H1 (cell line): ENCODE data around the gene OR2D2. TPM values are rescaled to one million over a fixed set of nuclear protein-coding genes. Genes with fewer than 3 reads are reported as not detected.

Experiments
- CTCF ChIA-PET: fragments of 300-600 bp; sonication (Branson Sonifier 250); formaldehyde crosslinking; loops from one replicate; lab custom pipeline; 2021; ENCODE audit not compliant: partially characterized antibody; lab: Charles Lee
- POLR2A ChIA-PET: fragments of 300-600 bp; sonication (Branson Sonifier 250); formaldehyde crosslinking; loops from one replicate; lab custom pipeline; 2021; ENCODE audit warnings: inconsistent platforms; ENCODE audit not compliant: partially characterized antibody; lab: Charles Lee
- DNase-seq, 2 experiments: peaks; one replicate each; pipeline versions ENCODE4 v3.0.0 to v3.0.0-alpha.2; 2010 to 2022; ENCODE audit warnings: low spot score in 2 of 2, low read depth in 1 of 2, mixed read lengths in 1 of 2
- FAIRE-seq: peaks from 2 replicates; lab custom pipeline; 2011; peaks lifted over from hg19 to GRCh38; lab: Jason Lieb, UNC
- H2AFZ ChIP-seq: 2 replicates; pipeline ENCODE4 v1.8.1; 2012; ENCODE audit warnings: low read length, inconsistent platforms
- H2AK5ac ChIP-seq: 2 replicates; pipeline ENCODE4 v1.6.1; 2013; ENCODE audit warnings: low read depth, low read length
- H2BK120ac ChIP-seq: replicated peaks from 2 replicates; pipeline ENCODE3; 2013; ENCODE audit warnings: low read depth, low read length, inconsistent platforms
- H2BK12ac ChIP-seq: 2 replicates; pipeline ENCODE4 v1.6.1; 2013; ENCODE audit warnings: low read depth, low read length
- H2BK15ac ChIP-seq: 2 replicates; pipeline ENCODE4 v1.6.1; 2013; ENCODE audit warnings: low read length
- H2BK20ac ChIP-seq: 2 replicates; pipeline ENCODE4 v1.6.1; 2013; ENCODE audit warnings: low read length
- H2BK5ac ChIP-seq: 2 replicates; pipeline ENCODE4 v1.6.1; 2013; ENCODE audit warnings: low read depth, low read length
- H3K14ac ChIP-seq: 2 replicates; pipeline ENCODE4 v1.6.1; 2013; ENCODE audit warnings: inconsistent platforms; ENCODE audit not compliant: insufficient read length
- H3K18ac ChIP-seq: 2 replicates; pipeline ENCODE4 v1.6.1; 2013; ENCODE audit warnings: low read length; ENCODE audit errors: extremely low read depth
- H3K23ac ChIP-seq: 2 replicates; pipeline ENCODE4 v1.6.1; 2013; ENCODE audit warnings: inconsistent platforms; ENCODE audit not compliant: insufficient read length
- H3K23me2 ChIP-seq: 2 replicates; pipeline ENCODE4 v1.6.1; 2013; ENCODE audit warnings: low read depth, low read length
- H3K27ac ChIP-seq: 2 replicates; pipeline ENCODE4 v1.6.1; 2011; ENCODE audit warnings: low read depth, low read length, inconsistent platforms
- H3K27me3 ChIP-seq, 4 experiments: replicated peaks in 1 of 4; 1 replicate in 1 of 4; 2 replicates in 3 of 4; pipeline versions ENCODE4 v1.6.1 to v1.8.1; 2011 to 2013; ENCODE audit warnings: low read length in 3 of 4, mild to moderate bottlenecking in 3 of 4, inconsistent platforms in 2 of 4, mixed read lengths in 2 of 4, moderate library complexity in 1 of 4; ENCODE audit not compliant: control insufficient read depth in 3 of 4, insufficient read depth in 3 of 4; ENCODE audit errors: extremely low read depth in 1 of 4
- H3K36me3 ChIP-seq, 4 experiments: 2 replicates each; pipeline versions ENCODE4 v1.6.1 to v1.8.1; 2011 to 2013; ENCODE audit warnings: mild to moderate bottlenecking in 4 of 4, low read length in 3 of 4, moderate library complexity in 2 of 4, control low read depth in 1 of 4, inconsistent platforms in 1 of 4; ENCODE audit not compliant: insufficient read depth in 4 of 4, control insufficient read depth in 2 of 4
- H3K4ac ChIP-seq: replicated peaks from 2 replicates; pipeline ENCODE3; 2013; ENCODE audit warnings: low read length, low read depth, mixed read lengths, inconsistent platforms; ENCODE audit not compliant: insufficient read length
- H3K4me1 ChIP-seq, 4 experiments: replicated peaks in 1 of 4; 1 replicate in 1 of 4; 2 replicates in 3 of 4; pipeline versions ENCODE4 v1.6.1 to v1.8.1; 2011 to 2013; ENCODE audit warnings: low read length in 3 of 4, inconsistent platforms in 2 of 4, mixed read lengths in 1 of 4; ENCODE audit not compliant: insufficient read depth in 4 of 4, control insufficient read depth in 3 of 4
- H3K4me2 ChIP-seq, 2 experiments: 2 replicates each; pipeline versions ENCODE4 v1.6.1 to v1.8.1; 2011 to 2013; ENCODE audit warnings: low read depth in 2 of 2, low read length in 2 of 2, control low read depth in 1 of 2, inconsistent platforms in 1 of 2, mild to moderate bottlenecking in 1 of 2; ENCODE audit not compliant: insufficient read depth in 1 of 2
- H3K4me3 ChIP-seq, 4 experiments: fragments of 200-600, 300-600 bp in 1 of 4; sonication (generic), shearing (Covaris generic), sonication (Bioruptor Twin) in 1 of 4; 2 replicates each; pipeline versions ENCODE4 v1.5.1 to v1.8.1; 2011 to 2016; ENCODE audit warnings: low read length in 4 of 4, low read depth in 3 of 4, control low read depth in 2 of 4, inconsistent platforms in 2 of 4, mild to moderate bottlenecking in 2 of 4, mixed read lengths in 1 of 4, moderate library complexity in 1 of 4; ENCODE audit not compliant: insufficient read depth in 2 of 4; ENCODE audit errors: extremely low read depth in 1 of 4
- H3K56ac ChIP-seq: replicated peaks from 2 replicates; pipeline ENCODE3; 2013; ENCODE audit warnings: low read depth, mild to moderate bottlenecking, mixed read lengths, low read length, inconsistent platforms; ENCODE audit not compliant: insufficient read length
- H3K79me1 ChIP-seq: 2 replicates; pipeline ENCODE4 v1.6.1; 2013; ENCODE audit warnings: low read depth, low read length, control low read depth
- H3K79me2 ChIP-seq, 2 experiments: 2 replicates each; pipeline versions ENCODE4 v1.6.1 to v1.8.1; 2012 to 2013; ENCODE audit warnings: low read length in 2 of 2, mild to moderate bottlenecking in 2 of 2, inconsistent platforms in 1 of 2; ENCODE audit not compliant: insufficient read depth in 2 of 2, control insufficient read depth in 1 of 2
- H3K9ac ChIP-seq, 4 experiments: replicated peaks in 1 of 4; 1 replicate in 1 of 4; 2 replicates in 3 of 4; pipeline versions ENCODE4 v1.6.1 to v1.8.1; 2011 to 2013; ENCODE audit warnings: low read depth in 3 of 4, low read length in 3 of 4, control low read depth in 2 of 4, mild to moderate bottlenecking in 2 of 4, moderate library complexity in 2 of 4, inconsistent platforms in 1 of 4; ENCODE audit errors: extremely low read depth in 1 of 4
- H3K9me3 ChIP-seq, 2 experiments: 2 replicates each; pipeline versions ENCODE4 v1.6.1 to v1.8.1; 2012 to 2013; ENCODE audit warnings: mild to moderate bottlenecking in 2 of 2, moderate library complexity in 2 of 2, control low read depth in 1 of 2, inconsistent platforms in 1 of 2, low read depth in 1 of 2, low read length in 1 of 2, mixed read lengths in 1 of 2; ENCODE audit not compliant: insufficient read depth in 2 of 2
- H4K20me1 ChIP-seq, 2 experiments: replicated peaks in 1 of 2; 2 replicates each; pipeline versions ENCODE3 to v1.8.1; 2011 to 2013; ENCODE audit warnings: inconsistent platforms in 2 of 2, low read length in 2 of 2, mild to moderate bottlenecking in 1 of 2; ENCODE audit not compliant: insufficient read depth in 2 of 2, control insufficient read depth in 1 of 2
- H4K5ac ChIP-seq: 2 replicates; pipeline ENCODE4 v1.6.1; 2013; ENCODE audit warnings: low read length, low read depth, mixed read lengths, inconsistent platforms; ENCODE audit not compliant: insufficient read length
- H4K8ac ChIP-seq: 2 replicates; pipeline ENCODE4 v1.8.0; 2013; ENCODE audit warnings: mild to moderate bottlenecking, moderate library complexity, low read length, inconsistent platforms; ENCODE audit not compliant: insufficient read depth; ENCODE audit errors: extremely low read depth
- H4K91ac ChIP-seq: replicated peaks from 2 replicates; pipeline ENCODE3; 2013; ENCODE audit warnings: low read length, mixed read lengths, inconsistent platforms; ENCODE audit not compliant: insufficient read length
- ASH2L ChIP-seq: fragments of 200-600, 300-600 bp; sonication (generic); IDR thresholded peaks from one replicate; pipeline ENCODE4 v1.7.1; 2017; ENCODE audit warnings: low read length
- BRCA1 ChIP-seq: IDR thresholded peaks from 2 replicates; pipeline ENCODE4 v1.6.1; 2012; ENCODE audit warnings: low read depth, low read length, improper control_type of control experiment
- CBX8 ChIP-seq: fragments of 300-800, 300-1000 bp; sonication (generic); IDR thresholded peaks from 2 replicates; pipeline ENCODE4 v1.7.1; 2016; ENCODE audit warnings: low read depth, low read length, borderline replicate concordance
- CHD1 ChIP-seq: IDR thresholded peaks from 2 replicates; pipeline ENCODE4 v1.6.1; 2012; ENCODE audit warnings: low read depth, low read length, improper control_type of control experiment
- CHD2 ChIP-seq: IDR thresholded peaks from 2 replicates; pipeline ENCODE4 v1.6.1; 2012; ENCODE audit warnings: low read length, improper control_type of control experiment
- CTBP2 ChIP-seq: IDR thresholded peaks from 2 replicates; pipeline ENCODE4 v1.7.0; 2011; ENCODE audit warnings: borderline replicate concordance, mild to moderate bottlenecking, moderate library complexity, mixed read lengths, low read length; ENCODE audit not compliant: insufficient read depth, insufficient read length
- EGR1 ChIP-seq: IDR thresholded peaks from 2 replicates; pipeline ENCODE4 v1.6.1; 2011; ENCODE audit warnings: low read depth, low read length, borderline replicate concordance
- KDM1A ChIP-seq: fragments of 200-600, 300-600 bp; sonication (generic); IDR thresholded peaks from 2 replicates; pipeline ENCODE4 v1.7.1; 2016; ENCODE audit warnings: mild to moderate bottlenecking, low read length, borderline replicate concordance
- MAFK ChIP-seq: IDR thresholded peaks from 2 replicates; pipeline ENCODE4 v1.6.1; 2012; ENCODE audit warnings: low read depth, mild to moderate bottlenecking, improper control_type of control experiment, low read length
- NANOG ChIP-seq: IDR thresholded peaks from 2 replicates; pipeline ENCODE4 v1.6.1; 2011; ENCODE audit warnings: low read length, low read depth, mild to moderate bottlenecking, inconsistent platforms; ENCODE audit not compliant: insufficient read depth, poor library complexity, severe bottlenecking
- NRF1 ChIP-seq: IDR thresholded peaks from 2 replicates; pipeline ENCODE4 v1.6.1; 2011; ENCODE audit warnings: mild to moderate bottlenecking, low read depth, low read length, improper control_type of control experiment
- POLR2AphosphoS5 ChIP-seq: IDR thresholded peaks from 2 replicates; pipeline ENCODE4 v1.6.1; 2011; ENCODE audit warnings: low read depth, low read length
- RBBP5 ChIP-seq: IDR thresholded peaks from 2 replicates; pipeline ENCODE4 v1.7.1; 2012; ENCODE audit warnings: low read depth, mild to moderate bottlenecking, inconsistent platforms, low read length, moderate library complexity, borderline replicate concordance
- SAP30 ChIP-seq: fragments of 300-600 bp; sonication (generic); IDR thresholded peaks from 2 replicates; pipeline ENCODE4 v1.7.1; 2012; ENCODE audit warnings: low read length, moderate library complexity, mild to moderate bottlenecking, inconsistent platforms; ENCODE audit not compliant: insufficient read depth, insufficient replicate concordance
- TCF12 ChIP-seq: IDR thresholded peaks from 2 replicates; pipeline ENCODE4 v1.6.1; 2011; ENCODE audit warnings: low read depth, mild to moderate bottlenecking, low read length
- WGBS, 2 experiments: shearing (Covaris generic) in 1 of 2; methylation state at CpG; one replicate each; pipeline versions ENCODE4 v1.1.6 to v1.1.7; 2013 to 2015; ENCODE audit warnings: low lambda C conversion rate in 2 of 2, mixed read lengths in 2 of 2, inconsistent platforms in 1 of 2, low coverage in 1 of 2, missing lambda C conversion rate in 1 of 2; ENCODE audit not compliant: insufficient replicate concordance in 2 of 2, insufficient coverage in 1 of 2, insufficient read length in 1 of 2; ENCODE audit errors: extremely low coverage in 1 of 2, missing lambda C conversion rate in 1 of 2; 5-methylcytosine and 5-hydroxymethylcytosine counted together
- polyA plus RNA-seq, 7 experiments: library from polyadenylated mRNA; depleted of rRNA in 3 of 7; stranded (reverse) in 5 of 7; unstranded in 2 of 7; fragments of >200 nt in 5 of 7; fragments of 200-250 nt in 2 of 7; gene quantifications; 1 replicate in 5 of 7; 2 replicates in 1 of 7; 4 replicates in 1 of 7; pipeline versions ENCODE4 v1.2.1 to v1.2.3, GENCODE V29; 2011 to 2013; ENCODE audit warnings: missing spikeins in 2 of 7, mixed read lengths in 2 of 7
- total RNA-seq: library from RNA; stranded (reverse); fragmentation: NEBNext Ultra II Directional; extraction: Animal tissue kit (Norgen Biotek cat#: 25700); gene quantifications from 2 replicates; pipeline ENCODE4 v1.2.1, GENCODE V29; 2021

The OR2D2 gene
- total and polyA plus RNA-seq, 2 of the 8 experiments (the other 6 are each of a cell fraction or from before 2014, with no cell fraction given), result 0.15 TPM; not detected in 1

DNA sequence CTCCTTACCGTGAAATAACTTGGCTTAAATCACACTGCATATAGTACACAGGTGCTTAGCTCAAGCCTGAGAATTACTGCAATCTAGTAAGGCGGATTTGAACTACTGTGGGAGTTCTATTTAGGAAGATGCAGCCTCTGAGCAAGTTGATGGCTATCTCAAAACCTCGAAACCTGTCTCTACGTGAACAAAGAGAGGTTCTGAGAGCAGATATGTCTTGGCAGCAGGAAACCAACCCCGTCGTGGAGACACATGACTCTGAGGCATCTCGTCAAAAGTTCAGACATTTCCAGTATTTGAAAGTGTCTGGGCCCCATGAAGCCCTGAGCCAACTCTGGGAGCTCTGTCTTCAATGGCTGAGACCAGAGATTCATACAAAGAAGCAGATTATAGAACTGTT lies 39.8 kb upstream of the OR2D2 start:
- Histone ChIP-seq H3K18ac (no peak overlapping the region), H4K8ac (no peak overlapping the region; the same call in 1 of the 2 replicates), H2BK5ac (no peak overlapping the region), H2BK15ac (no peak overlapping the region), H3K9ac (no peak overlapping the region), H4K5ac (no peak overlapping the region), H2AK5ac (no peak overlapping the region), H3K14ac (no peak overlapping the region), H3K36me3 (peaks cover 0 to 9% (median 4%) of the 10 kb centered on the region in 4 experiments; a peak in 4 of 8 replicates), H3K79me1 (no peaks in the 10 kb centered on the region; the same call in 1 of the 2 replicates), H3K4ac (no peak overlapping the region), H3K79me2 (peaks cover 0 to 35% of the 10 kb centered on the region in 2 experiments; a peak in 2 of 4 replicates), H2BK20ac (no peak overlapping the region), H3K4me1 (peaks cover 2 to 5% (median 4%) of the 10 kb centered on the region in 4 experiments; a peak in 4 of 7 replicates), H3K23ac (no peak overlapping the region), H3K27me3 (no peaks in the 10 kb centered on the region), H3K27ac (no peak overlapping the region), H3K56ac (no peak overlapping the region), H3K4me2 (no peak overlapping the region), H4K20me1 (no peaks in the 10 kb centered on the region), H3K23me2 (peaks cover 5% of the 10 kb centered on the region; the same call in 1 of the 2 replicates), H2AFZ (no peak overlapping the region), H3K4me3 (no peak overlapping the region), H3K9me3 (no peaks in the 10 kb centered on the region), H2BK120ac (no peak overlapping the region), H4K91ac (no peak overlapping the region), H2BK12ac (no peak overlapping the region)
- POLR2A ChIA-PET, result no interaction called here
- 93% methylated on average over 7 of the region's 7 CpGs; no CpG with 5 or more reads in 1 of the 2 experiments for WGBS, 2 experiments
- no peak for DNase-seq
- CTCF ChIA-PET, result interaction anchor here (0.6 to 2.3 kb wide), 2 partner anchors 120 to 1147 kb away, joined by 4 read pairs; no protein-coding TSS in a partner anchor
- FAIRE-seq, result no peak
- TF ChIP-seq CTBP2 (no peak), CBX8 (no peak), MAFK (no peak), RBBP5 (no peak), POLR2AphosphoS5 (no peak), SAP30 (no peak), KDM1A (no peak), CHD1 (no peak), CHD2 (no peak), ASH2L (no peak), BRCA1 (no peak), TCF12 (no peak), NRF1 (no peak), NANOG (no peak), EGR1 (no peak)
